ENCODE results near the gene RSPO1. TPM values are rescaled to one million over a fixed set of nuclear protein-coding genes. Genes with fewer than 3 reads are reported as not detected.

Gene RSPO1
- total and polyA plus RNA-seq, 2 of the 13 experiments (the other 11 are each of a cell fraction or from before 2014, with no cell fraction given) = not detected

DNA sequence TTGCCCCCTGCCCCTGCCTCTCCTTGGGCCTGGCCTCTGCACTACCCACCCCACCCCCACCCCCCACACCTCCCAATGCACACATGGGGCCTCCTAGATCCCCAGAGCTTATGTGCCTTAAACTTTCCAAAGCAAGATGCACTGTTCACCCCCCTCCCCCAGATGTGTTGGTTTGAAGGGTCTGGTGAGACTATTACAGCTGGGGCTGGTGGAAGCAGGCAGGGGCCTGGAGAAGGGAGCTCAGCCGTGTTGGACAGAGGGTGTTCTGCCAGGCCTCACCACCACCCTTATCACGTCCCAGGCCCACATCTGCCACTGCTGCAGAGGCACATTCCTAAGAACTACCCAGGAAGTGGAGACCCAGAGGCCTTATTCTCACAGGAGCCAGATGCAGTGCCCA, 18.3 kb upstream of the RSPO1 start (continued):
- TF ChIP-seq RXRA (CRISPR knock-in tag; IDR thresholded peaks at IDR 0.05) (no peak), MAFK (conservative IDR thresholded peaks at IDR 0.05 in 1 of 2, IDR thresholded peaks at IDR 0.05 in 1 of 2; ENCODE audit: low read length in 2 of 2) (no peak), ZNF496 (CRISPR knock-in tag; IDR thresholded peaks at IDR 0.05; ENCODE audit: insufficient replicate concordance) (no peak)
- TF ChIP-seq, protein P1, sequence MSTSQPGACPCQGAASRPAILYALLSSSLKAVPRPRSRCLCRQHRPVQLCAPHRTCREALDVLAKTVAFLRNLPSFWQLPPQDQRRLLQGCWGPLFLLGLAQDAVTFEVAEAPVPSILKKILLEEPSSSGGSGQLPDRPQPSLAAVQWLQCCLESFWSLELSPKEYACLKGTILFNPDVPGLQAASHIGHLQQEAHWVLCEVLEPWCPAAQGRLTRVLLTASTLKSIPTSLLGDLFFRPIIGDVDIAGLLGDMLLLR (CRISPR knock-in tag; IDR thresholded peaks at IDR 0.05) = no peak

DNA sequence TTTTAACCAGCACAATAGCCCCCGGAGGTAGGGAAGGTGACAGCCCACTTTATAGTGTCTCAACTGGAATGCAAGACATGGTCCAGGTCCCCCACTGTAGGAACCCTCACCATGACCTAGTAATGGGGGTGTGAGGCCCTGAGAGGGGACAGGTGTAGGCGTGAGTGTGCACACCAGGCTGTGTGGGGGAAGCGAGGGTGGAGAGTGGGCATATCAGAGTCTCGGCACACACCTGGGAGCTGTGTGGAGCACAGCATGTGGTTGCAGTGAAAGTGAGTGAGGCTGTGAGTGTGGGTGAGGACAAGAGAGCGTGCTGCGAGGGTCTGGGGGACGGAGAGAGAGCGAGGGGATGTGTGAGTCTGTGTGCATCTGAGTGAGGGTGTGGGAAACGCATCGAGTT, 17.1 kb upstream of the RSPO1 start:
- BruUV-seq (replicated peaks) = no TSS peak
- POLR2A ChIA-PET = no interaction called here
- TF ChIP-seq SP1 (IDR thresholded peaks at IDR 0.05) = no peak
- TF ChIP-seq SP1 (CRISPR knock-in tag; IDR thresholded peaks at IDR 0.05) = no peak
- TF ChIP-seq ZFP90 (CRISPR knock-in tag; IDR thresholded peaks at IDR 0.05; ENCODE audit: borderline replicate concordance) = no peak
- TF ChIP-seq, protein P2, sequence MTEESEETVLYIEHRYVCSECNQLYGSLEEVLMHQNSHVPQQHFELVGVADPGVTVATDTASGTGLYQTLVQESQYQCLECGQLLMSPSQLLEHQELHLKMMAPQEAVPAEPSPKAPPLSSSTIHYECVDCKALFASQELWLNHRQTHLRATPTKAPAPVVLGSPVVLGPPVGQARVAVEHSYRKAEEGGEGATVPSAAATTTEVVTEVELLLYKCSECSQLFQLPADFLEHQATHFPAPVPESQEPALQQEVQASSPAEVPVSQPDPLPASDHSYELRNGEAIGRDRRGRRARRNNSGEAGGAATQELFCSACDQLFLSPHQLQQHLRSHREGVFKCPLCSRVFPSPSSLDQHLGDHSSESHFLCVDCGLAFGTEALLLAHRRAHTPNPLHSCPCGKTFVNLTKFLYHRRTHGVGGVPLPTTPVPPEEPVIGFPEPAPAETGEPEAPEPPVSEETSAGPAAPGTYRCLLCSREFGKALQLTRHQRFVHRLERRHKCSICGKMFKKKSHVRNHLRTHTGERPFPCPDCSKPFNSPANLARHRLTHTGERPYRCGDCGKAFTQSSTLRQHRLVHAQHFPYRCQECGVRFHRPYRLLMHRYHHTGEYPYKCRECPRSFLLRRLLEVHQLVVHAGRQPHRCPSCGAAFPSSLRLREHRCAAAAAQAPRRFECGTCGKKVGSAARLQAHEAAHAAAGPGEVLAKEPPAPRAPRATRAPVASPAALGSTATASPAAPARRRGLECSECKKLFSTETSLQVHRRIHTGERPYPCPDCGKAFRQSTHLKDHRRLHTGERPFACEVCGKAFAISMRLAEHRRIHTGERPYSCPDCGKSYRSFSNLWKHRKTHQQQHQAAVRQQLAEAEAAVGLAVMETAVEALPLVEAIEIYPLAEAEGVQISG (CRISPR knock-in tag; IDR thresholded peaks at IDR 0.05) = no peak
- TF ChIP-seq, protein P3, sequence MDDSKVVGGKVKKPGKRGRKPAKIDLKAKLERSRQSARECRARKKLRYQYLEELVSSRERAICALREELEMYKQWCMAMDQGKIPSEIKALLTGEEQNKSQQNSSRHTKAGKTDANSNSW (CRISPR knock-in tag; IDR thresholded peaks at IDR 0.05; ENCODE audit: borderline replicate concordance) = no peak
- TF ChIP-seq ZNF33B (CRISPR knock-in tag; IDR thresholded peaks at IDR 0.05) = no peak
- TF ChIP-seq HIVEP1 (CRISPR knock-in tag; IDR thresholded peaks at IDR 0.05) = no peak
- TF ChIP-seq, protein P4, sequence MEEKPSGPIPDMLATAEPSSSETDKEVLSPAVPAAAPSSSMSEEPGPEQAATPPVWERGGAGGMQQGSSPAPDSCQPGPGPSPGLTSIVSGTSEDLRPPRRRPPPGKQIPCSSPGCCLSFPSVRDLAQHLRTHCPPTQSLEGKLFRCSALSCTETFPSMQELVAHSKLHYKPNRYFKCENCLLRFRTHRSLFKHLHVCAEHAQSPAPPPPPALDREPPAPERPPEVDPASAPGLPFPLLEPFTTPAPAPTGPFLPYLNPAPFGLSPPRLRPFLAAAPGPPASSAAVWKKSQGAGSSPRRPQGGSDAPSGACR (CRISPR knock-in tag; IDR thresholded peaks at IDR 0.05) = no peak
- TF ChIP-seq, protein P5, sequence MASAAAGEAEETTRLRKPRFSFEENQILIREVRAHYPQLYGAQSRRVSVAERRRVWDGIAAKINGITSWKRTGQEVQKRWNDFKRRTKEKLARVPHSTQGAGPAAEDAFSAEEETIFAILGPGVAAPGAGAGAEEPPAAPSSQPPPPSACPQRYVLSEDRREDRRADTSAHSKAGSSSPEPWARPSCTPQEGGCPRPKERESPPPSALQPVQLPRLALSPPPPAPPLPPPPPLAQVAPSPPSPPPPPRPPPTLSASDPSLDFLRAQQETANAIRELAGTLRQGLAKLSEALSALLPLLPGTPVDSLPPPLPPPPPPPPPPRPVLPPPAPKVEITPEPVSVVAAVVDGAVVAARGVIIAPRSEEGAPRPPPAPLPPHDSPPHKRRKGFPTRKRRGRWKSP (CRISPR knock-in tag; IDR thresholded peaks at IDR 0.05) = no peak
- no peak for TF ChIP-seq KDM6A (CRISPR knock-in tag; IDR thresholded peaks at IDR 0.05; ENCODE audit: low read depth)
- TF ChIP-seq DNMT3B (CRISPR knock-in tag; conservative IDR thresholded peaks at IDR 0.05) = no peak
- TF ChIP-seq, protein P6, sequence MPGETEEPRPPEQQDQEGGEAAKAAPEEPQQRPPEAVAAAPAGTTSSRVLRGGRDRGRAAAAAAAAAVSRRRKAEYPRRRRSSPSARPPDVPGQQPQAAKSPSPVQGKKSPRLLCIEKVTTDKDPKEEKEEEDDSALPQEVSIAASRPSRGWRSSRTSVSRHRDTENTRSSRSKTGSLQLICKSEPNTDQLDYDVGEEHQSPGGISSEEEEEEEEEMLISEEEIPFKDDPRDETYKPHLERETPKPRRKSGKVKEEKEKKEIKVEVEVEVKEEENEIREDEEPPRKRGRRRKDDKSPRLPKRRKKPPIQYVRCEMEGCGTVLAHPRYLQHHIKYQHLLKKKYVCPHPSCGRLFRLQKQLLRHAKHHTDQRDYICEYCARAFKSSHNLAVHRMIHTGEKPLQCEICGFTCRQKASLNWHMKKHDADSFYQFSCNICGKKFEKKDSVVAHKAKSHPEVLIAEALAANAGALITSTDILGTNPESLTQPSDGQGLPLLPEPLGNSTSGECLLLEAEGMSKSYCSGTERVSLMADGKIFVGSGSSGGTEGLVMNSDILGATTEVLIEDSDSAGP (CRISPR knock-in tag; IDR thresholded peaks at IDR 0.05; ENCODE audit: borderline replicate concordance) = no peak
- no peak for TF ChIP-seq ZNF672 (CRISPR knock-in tag; IDR thresholded peaks at IDR 0.05)
- no peak for TF ChIP-seq TEAD3 (CRISPR knock-in tag; optimal IDR thresholded peaks at IDR 0.05; ENCODE audit: borderline replicate concordance)

More for the DNA sequence above, 17.1 kb upstream of the RSPO1 start:
- H3K9ac ChIP-seq (ENCODE audit: insufficient read depth, low read depth, low read length) = no peak overlapping the region
- no peak for DNase-seq (ENCODE audit: low spot score)
- no peak for FAIRE-seq
- no peaks in the 10 kb centered on the region for H3K36me3 ChIP-seq (replicated peaks in 1 of 2; ENCODE audit: control insufficient read depth in 1 of 2, insufficient read depth in 2 of 2, low read length in 2 of 2)
- no peak overlapping the region for H3K4me3 ChIP-seq (replicated peaks in 1 of 3; ENCODE audit: insufficient read depth in 1 of 3, low read depth in 2 of 3, low read length in 3 of 3)
- no peaks in the 10 kb centered on the region for H3K9me3 ChIP-seq (ENCODE audit: low read length)
- no peaks in the 10 kb centered on the region for H3K79me2 ChIP-seq (ENCODE audit: insufficient read depth, low read length)
- ATAC-seq = no peak
- 26% methylated on average over 10 of the region's 10 CpGs for WGBS (ENCODE audit: low lambda C conversion rate)
- no peak overlapping the region for H3K4me2 ChIP-seq (ENCODE audit: low read depth, low read length)
- intact Hi-C loops (cut with micrococcal nuclease; ENCODE audit: unreplicated experiment) = no loop called here
- H3K4me1 ChIP-seq (ENCODE audit: insufficient read depth, low read length) = peaks cover 18% of the 10 kb centered on the region
- 0 out of 2 replicates have a peak, but pooled peaks cover 4% of the 10 kb centered on the region for H4K20me1 ChIP-seq (ENCODE audit: insufficient read depth, low read length)
- CTCF ChIA-PET (ENCODE audit: low intra/inter-chr PET ratio, low total read pairs) = no interaction called here
- in situ Hi-C loops (cut with HindIII; ENCODE audit: extremely low pct_ligation_motif_present, low pct_unique_long_range_greater_than_20kb) = no loop called here
- H2AFZ ChIP-seq (ENCODE audit: low read length) = no peak overlapping the region
- H3K27ac ChIP-seq (ENCODE audit: extremely low read length, insufficient read depth, low read length) = no peak overlapping the region
- H3K27me3 ChIP-seq (ENCODE audit: control insufficient read depth in 1 of 2, insufficient read depth in 2 of 2, low read length in 2 of 2) = peaks cover 2 to 25% of the 10 kb centered on the region in 2 experiments; a peak in 3 of 5 replicates
